ENCODE results near the gene YPEL5.

DNA sequence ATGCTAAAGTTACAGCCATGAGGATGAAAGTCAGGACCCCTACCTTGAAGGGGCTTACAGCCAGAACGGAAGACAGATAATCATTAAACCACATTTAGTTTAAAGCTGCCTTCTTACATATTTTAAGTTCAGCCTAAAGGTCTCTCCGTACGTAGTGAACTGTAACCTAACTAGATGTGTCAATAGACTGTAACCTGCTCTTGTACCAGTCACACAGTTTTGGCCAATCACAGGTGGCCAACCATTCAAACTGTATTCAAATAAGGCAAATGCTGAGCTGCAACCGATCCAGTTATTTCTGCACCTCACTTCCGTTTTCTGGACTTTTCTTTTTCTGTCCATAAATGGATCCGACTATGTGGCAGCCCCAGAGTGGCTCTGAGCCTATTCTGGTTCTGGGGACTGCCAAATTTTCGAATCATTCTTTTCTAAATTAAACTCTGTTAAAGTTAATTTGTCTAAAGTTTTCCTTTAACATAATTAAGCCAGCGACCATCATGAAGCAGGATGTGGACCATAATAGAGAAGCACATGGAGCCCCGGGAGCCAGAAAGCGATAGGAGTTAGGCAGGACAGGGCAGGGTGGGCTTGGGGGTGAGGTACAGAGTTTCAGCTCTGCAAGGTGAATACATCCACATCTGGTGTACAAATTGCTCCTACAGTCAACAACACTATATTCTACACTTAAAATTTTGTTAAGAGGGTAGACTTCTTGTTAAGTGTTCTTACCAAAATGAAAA lies 48.4 kb upstream of the YPEL5 start:
- TF ChIP-seq, protein P1, sequence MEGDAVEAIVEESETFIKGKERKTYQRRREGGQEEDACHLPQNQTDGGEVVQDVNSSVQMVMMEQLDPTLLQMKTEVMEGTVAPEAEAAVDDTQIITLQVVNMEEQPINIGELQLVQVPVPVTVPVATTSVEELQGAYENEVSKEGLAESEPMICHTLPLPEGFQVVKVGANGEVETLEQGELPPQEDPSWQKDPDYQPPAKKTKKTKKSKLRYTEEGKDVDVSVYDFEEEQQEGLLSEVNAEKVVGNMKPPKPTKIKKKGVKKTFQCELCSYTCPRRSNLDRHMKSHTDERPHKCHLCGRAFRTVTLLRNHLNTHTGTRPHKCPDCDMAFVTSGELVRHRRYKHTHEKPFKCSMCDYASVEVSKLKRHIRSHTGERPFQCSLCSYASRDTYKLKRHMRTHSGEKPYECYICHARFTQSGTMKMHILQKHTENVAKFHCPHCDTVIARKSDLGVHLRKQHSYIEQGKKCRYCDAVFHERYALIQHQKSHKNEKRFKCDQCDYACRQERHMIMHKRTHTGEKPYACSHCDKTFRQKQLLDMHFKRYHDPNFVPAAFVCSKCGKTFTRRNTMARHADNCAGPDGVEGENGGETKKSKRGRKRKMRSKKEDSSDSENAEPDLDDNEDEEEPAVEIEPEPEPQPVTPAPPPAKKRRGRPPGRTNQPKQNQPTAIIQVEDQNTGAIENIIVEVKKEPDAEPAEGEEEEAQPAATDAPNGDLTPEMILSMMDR (optimal IDR thresholded peaks at IDR 0.05 in 1 of 3, IDR thresholded peaks at IDR 0.05 in 1 of 3, conservative IDR thresholded peaks at IDR 0.05 in 1 of 3; ENCODE audit: extremely low read depth in 1 of 3, insufficient read depth in 2 of 3, low read length in 3 of 3): no peak
- no peak for TF ChIP-seq EZH2 (IDR thresholded peaks at IDR 0.05; ENCODE audit: low read length)

Data from keratinocyte (primary cell).